GM18858 (cell line): Measurements from ENCODE around the gene UMPS.

Experiments used
- ATAC-seq: cut with Tn5 transposase; IDR thresholded peaks from one replicate; pipeline ENCODE4 v1.9.1; 2021; ENCODE audit not compliant: unreplicated experiment

Gene UMPS

DNA sequence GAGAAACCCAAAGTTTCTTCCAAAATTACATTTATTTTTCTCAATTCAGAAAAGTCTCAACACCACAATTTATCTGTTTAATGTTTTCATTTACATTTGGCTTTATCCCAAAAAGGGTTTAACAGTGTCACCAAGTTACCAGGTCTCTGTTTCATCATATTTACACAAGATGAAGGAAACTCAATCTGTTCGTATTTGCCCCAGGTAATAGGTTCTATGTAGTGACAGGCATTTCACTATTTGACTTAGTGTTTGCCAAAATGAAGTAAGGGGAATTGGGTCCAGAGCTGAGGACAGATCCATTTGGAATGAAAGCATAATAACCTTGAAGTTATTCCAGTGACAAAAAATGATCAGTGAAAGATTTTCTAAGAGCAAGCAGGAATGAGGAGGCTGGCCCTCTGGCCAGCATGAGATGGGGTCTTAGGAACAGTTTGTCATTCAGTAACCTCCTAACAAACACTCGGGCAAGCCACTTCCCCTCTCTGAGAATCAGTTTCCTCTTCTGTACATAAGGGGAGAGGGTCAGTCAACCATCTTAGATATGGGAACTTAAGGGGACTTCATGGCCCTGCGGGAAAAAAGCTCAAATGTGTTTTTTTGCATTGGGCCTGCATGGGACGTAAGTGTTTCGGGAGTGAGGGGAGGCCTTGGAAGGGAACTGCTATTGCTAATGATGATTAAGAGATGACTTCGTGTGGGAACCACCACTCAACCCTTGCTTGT, 31.8 kb downstream of the UMPS start:
- no peak for ATAC-seq

DNA sequence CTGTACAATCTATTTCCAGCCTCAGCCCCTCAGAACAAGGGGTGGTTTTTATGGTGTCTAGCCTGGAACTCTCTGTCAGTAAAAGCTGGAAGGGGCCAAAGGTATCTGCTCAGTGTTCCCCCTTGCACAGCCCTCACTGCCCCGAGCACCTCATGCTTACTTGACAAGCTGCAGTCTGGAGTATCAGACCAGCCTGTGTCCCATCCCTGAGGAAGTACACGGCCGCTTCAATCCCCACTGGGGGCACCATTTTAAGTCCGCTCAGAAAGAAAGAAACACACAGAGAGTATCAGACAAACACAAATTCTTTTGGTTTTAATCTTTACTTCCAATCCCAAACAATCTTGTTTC, 32.4 kb downstream of the UMPS start:
- no peak for ATAC-seq

GRCh38 chr3:124763206-124763605, 33.0 kb downstream of the UMPS start:
- ATAC-seq = no peak

DNA sequence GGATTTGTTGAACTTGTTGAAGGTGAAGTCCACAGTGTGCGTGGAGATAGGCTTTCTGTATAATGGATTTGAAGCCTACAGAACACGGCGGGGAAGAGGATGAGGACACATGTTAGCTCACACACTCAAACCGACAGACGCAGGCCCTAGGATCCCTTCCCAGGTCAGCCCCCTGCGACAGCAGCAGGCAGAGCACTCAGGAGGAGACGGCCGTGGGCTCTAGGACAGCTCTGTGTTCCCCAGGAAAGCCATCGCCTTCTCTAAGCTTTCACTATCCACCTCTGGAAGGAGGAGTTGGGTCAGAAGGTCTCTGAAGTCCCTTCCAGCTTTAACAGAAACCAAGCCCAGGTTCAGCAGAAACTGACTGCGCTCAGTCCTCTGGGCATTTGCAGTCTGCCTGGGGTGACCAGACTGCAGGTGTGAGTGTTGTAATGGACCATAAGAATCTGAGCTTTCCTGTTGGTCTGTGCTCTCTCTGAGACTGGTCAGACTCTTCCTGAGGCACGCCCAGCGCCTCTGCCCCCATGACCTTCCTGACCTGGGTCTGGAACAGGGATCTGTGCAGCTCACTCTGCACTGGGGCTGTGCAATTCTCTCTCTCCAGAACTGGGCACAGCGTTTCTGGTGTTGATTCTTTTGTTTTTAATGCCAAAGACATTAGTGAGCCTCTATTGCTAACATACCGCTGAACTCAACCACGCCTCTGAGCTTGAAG, 33.5 kb downstream of the UMPS start:
- no peak for ATAC-seq

GRCh38 chr3:124764746-124765145, 34.5 kb downstream of the UMPS start:
- no peak for ATAC-seq

- no peak for ATAC-seq
Measured at GRCh38 chr3:124765197-124765840, 35.1 kb downstream of the UMPS start.

DNA sequence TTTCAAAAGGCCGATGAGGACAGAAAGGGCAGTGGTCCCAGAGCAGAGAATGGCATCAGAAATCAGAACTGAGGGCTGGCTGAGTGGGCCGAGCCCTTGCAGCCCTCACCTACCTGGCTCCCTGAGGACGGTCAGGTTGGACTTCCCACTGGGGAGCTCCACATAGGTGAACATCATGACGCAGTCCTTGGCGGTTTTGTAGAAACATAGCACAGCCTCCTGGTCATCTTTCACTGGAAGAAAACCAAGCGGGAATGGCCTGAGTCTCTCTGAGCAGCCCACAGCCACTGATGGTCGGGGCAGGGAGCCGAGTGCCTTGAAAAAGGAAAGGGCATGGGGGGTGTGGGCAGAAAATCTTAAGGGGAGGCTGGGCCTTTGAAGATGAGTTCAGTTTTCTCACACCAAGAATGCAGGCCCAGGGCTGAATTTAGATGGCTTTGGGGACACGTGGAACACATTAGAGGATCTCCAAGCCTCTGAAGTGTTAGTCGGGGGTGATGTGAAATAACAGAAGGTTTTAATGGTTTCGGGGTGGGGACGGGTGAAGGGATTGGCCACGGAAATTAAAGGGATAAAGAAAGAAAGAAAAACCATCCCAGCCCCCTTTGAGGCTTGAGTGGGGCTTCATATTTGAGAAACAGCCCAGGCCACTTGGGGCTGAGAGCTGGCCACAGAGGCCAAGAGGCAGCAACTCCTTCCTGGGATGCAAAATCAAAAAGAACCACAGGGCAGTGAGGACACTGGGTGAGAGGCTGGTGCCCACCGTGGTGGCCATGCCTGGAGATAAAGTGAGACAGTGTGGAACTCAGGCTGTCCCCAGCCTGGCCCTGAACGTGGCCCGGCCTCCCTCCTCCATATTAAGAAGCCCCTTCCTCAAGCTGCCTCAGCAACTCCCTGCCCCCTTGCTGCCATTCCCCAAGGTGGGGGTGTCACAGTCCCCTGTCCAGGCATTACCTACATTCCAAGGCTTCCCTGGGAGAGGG, 36.2 kb downstream of the UMPS start:
- ATAC-seq = no peak

GRCh38 chr3:124767264-124767663, 37.0 kb downstream of the UMPS start:
- ATAC-seq = no peak

DNA sequence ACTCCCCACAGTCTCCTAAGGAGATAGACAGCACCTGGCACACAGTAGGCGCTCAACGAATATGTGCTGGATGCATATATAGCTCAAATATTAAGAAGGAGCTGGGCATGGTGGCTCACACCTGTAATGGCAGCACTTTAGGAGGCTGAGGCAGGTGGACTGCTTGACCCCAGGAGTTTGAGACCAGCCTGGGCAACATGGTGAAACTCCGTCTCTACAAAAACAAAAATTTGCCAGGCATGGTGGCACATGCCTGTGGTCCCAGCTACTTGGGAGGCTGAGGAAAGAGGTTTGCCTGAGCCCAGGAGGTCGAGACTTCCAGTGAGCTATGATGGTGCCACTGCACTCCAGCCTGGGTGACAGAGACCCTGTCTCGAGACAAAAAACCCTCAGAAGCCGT, 37.4 kb downstream of the UMPS start:
- no peak for ATAC-seq

DNA sequence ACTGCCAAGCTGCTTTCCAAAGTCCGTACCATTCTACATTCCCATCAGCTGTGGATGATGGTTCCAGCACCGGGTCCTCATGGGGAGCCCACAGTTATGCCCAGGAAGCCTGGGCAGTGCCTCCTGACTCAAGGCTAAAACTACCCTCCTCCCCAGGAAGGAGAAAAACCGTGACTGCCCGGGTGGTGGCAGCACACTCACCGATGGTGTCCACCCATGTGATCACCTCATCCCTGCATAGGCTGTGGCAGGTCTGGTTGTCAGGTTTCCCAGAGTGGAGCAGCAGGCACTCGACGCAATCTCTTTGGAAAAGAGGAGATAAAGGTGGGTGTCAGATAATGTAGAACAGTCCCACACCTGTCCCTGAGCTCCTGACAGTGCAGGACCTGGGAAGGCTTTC, 38.6 kb downstream of the UMPS start:
- ATAC-seq = no peak

- ATAC-seq = no peak
Measured at GRCh38 chr3:124769462-124769861, 39.2 kb downstream of the UMPS start.

DNA sequence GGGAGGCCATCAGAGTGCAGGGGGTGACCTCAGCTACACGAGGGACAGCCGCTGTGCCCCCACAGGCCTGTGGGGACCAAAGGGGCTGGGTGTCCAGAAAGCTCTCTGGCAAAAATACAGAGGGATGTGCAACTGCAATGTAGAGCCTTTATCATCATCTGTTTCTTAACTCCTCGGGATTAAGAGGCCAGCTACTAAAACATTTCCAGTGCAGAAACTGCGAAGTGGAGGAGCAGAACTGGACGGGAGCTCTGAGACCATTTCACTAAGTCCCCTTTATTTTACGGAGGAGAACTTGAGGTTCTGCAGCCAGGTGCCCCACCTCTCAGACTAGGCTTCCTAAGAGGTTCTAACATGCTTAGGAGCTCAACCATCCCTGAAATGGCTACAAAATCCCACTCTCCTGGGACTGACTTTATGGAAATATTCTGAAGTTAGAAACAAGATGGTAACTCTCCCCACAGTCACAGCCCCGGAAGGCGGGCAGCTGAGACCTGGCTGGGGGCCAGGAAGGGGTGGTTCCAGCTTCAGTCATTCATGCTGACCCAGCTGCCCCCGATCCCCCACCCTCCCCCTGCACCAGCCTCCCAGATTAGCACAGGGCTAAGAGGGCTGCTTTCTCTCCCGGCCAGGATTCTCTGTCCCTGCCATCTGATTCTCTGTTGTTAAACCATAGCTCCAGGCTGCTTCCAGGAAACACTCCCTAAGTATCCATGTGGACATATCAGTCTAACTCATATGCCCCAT, 40.3 kb downstream of the UMPS start:
- no peak for ATAC-seq

DNA sequence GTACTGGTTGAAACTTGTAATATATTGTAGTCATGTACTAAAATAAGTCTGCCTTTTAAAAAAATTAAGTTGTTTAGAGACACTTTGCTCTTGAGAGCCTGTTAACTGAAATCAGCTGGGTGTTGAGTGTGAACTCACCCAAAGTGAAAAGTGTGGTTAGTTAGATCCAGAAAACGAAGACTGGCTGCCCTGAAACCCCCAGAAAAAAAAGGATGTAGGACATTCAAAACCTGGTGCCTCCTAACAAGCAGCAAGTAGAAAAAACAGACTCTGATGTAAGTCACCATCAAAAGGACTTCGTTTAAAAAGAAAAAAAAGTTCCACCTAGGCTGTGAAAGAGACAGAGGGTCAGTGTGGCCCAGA, 40.8 kb downstream of the UMPS start:
- no peak for ATAC-seq

GRCh38 chr3:124772081-124772831, 42.0 kb downstream of the UMPS start:
- ATAC-seq = no peak

DNA sequence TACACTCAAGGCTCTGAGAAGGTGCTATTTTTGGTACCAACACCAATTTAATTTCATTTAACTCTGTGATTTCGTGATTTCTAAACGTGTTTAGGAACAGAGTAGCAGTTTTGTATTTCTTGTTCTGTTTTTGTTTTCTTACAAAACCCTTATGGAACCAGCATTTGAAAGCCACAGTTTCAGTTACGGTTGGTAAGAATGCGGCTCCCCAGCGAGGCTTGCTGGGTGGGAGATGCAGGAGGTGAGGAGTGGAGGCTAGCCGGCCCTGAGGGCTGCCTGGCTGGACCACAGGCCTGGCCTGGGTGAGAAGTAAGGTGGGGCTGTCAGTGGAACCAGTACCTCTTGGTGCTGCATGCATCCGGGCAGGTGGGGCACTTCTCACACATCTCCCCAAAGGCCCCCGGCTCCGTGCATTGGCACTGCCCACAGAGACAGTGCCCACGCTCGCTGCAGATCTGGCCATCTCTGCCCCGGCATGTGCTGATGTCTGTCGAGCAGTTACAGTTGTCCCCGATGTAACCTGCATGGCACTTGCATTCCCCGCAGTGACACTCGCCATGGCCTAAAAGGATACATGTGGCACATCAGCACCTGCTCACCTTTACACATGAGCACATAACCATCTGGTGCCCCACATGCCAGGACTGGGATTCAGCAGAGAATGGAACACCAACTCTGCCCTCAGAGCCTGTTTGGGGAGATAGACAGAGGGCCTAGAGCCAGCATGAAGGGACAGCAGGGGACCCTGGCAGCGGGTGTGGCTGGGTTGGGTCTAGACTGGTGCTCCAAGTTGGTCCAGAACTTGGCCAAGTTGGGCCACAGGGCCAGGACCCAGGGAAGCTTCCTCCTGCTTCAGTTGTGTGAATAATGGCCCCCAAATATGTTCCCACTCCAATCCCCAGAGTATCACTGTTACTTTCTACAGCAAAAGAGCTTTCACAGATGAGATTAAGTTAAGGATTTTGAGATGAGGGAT, 43.4 kb downstream of the UMPS start:
- ATAC-seq = no peak

DNA sequence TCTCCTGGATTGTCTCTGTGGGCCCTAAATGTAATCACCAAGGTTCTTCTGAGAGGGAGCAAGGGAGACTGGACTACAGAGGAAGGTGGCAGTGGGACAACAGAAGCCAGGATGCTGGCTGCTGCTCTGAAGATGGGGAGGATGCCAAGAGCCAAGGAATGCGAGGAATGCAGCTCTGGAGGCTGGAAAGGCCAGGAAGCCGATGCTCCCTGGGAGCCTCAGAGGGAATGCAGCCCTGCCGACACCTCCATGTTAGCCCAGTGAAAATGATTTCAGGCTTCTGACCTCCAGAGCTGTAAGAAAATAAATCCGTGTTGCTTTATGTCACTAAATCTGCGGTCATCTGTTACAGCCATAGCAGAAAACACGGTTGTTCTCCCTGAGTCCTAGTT, 44.1 kb downstream of the UMPS start:
- ATAC-seq = no peak

DNA sequence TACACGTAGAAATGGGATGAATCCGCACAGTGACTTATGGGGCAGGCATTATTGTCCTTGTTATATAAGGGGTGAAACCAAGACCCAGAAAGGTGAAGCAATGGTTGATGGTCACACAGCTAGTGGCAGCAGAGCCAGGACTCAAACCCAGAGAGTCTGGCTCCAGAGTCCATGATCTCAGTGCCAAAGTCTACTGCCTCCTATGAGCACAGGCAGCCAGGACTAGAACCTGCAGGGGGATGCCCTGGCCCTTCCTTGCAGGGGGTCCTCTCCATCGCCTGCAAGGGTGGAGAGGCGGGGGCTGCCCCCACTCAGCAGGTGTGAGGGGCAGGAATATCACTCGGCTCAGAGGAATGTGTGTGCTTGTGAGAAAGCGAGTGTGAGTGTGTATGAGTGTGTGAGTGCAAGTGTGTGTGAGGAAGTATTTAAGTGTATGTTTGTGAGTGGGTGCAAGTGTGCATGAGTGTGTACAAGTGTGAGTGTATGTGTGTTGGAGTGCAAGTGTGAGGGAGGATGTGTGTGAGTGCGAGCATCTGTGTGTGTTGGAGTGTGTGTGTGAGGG, 44.7 kb downstream of the UMPS start:
- ATAC-seq = no peak

- no peak for ATAC-seq
Measured at GRCh38 chr3:124775877-124776276, 45.6 kb downstream of the UMPS start.
